Measurements from ENCODE around the gene CUL1. TPM values are rescaled to one million over a fixed set of nuclear protein-coding genes. Genes with fewer than 3 reads are reported as not detected.
A peak's percentile ranks its signal among the peaks of the same experiment; 100 is the strongest.

CUL1 gene
- total RNA-seq, 1 donor from 2014 or later = 56.9 TPM

GRCh38 chr7:148699024-148699781, 500 bp downstream of the CUL1 start:
- ChIA-PET CTCF (interaction anchor here (0.7 to 1.0 kb wide), 2 partner anchors 124 to 288 kb away, joined by 3 to 4 read pairs; no protein-coding TSS in a partner anchor), POLR2A (interaction anchor here (0.7 to 1.9 kb wide), 14 partner anchors 13 to 1139 kb away, joined by 3 to 22 read pairs (median 5); partner anchors contain the start of genes EZH2, ZNF398 and ZNF862)
- peak overlapping the region; percentile 85 for H3K4me3 Mint-ChIP-seq
- no peak for DNase-seq
- peaks cover 9% of the 10 kb centered on the region for H3K36me3 Mint-ChIP-seq (ENCODE audit: low read depth)
- peaks cover 52% of the 10 kb centered on the region for H3K4me1 Mint-ChIP-seq
- TF ChIP-seq CTCF (IDR thresholded peaks at IDR 0.05) = no peak
- H3K27me3 Mint-ChIP-seq = no peaks in the 10 kb centered on the region
- ATAC-seq (ENCODE audit: low read depth) = peak; percentile 40
- intact Hi-C loops (cut with micrococcal nuclease) = loop anchor here (1.0 to 10.0 kb wide), 8 partner anchors 67 to 926 kb away; partner anchors contain the start of genes ZNF398, ZNF746 and ZNF786
- no peaks in the 10 kb centered on the region for H3K9me3 Mint-ChIP-seq
- peak overlapping the region; percentile 84 for H3K27ac Mint-ChIP-seq

- CTCF ChIA-PET = no interaction called here
- Mint-ChIP-seq H3K4me1 (peaks cover 57% of the 10 kb centered on the region), H3K27ac (peak overlapping the region; percentile 82), H3K27me3 (no peaks in the 10 kb centered on the region), H3K36me3 (ENCODE audit: low read depth) (peaks cover 9% of the 10 kb centered on the region), H3K9me3 (no peaks in the 10 kb centered on the region), H3K4me3 (peak overlapping the region; percentile 85)
- ATAC-seq (ENCODE audit: low read depth) = no peak
- intact Hi-C loops (cut with micrococcal nuclease) = loop anchor here (1.0 to 10.0 kb wide), 10 partner anchors 21 to 925 kb away; partner anchors contain the start of genes ZNF398, ZNF746 and ZNF786
- TF ChIP-seq CTCF (IDR thresholded peaks at IDR 0.05) = no peak
- DNase-seq = no peak
- POLR2A ChIA-PET = interaction anchor here (1.4 to 1.9 kb wide), 2 partner anchors 21 to 242 kb away, joined by 5 to 20 read pairs; no protein-coding TSS in a partner anchor
Observed at GRCh38 chr7:148699782-148700629, 1.3 kb downstream of the CUL1 start.

GRCh38 chr7:148700661-148701064, 2.0 kb downstream of the CUL1 start:
- Mint-ChIP-seq H3K36me3 (ENCODE audit: low read depth) (peaks cover 9% of the 10 kb centered on the region), H3K4me1 (peaks cover 62% of the 10 kb centered on the region), H3K27ac (peak overlapping the region; percentile 82), H3K9me3 (no peaks in the 10 kb centered on the region), H3K4me3 (peak overlapping the region; percentile 85), H3K27me3 (no peaks in the 10 kb centered on the region)
- DNase-seq (no peak), ATAC-seq (ENCODE audit: low read depth) (no peak)
- intact Hi-C loops (cut with micrococcal nuclease) = loop anchor here (2.0 to 5.0 kb wide), 2 partner anchors 20 to 47 kb away; no protein-coding TSS in a partner anchor
- ChIA-PET POLR2A (interaction anchor here (1.0 kb wide), 1 partner anchor 30 kb away, joined by 3 read pairs; no protein-coding TSS in a partner anchor), CTCF (no interaction called here)
- TF ChIP-seq CTCF (IDR thresholded peaks at IDR 0.05) = no peak

- intact Hi-C loops (cut with micrococcal nuclease) = loop anchor here (2.0 to 5.0 kb wide), 2 partner anchors 19 to 46 kb away; no protein-coding TSS in a partner anchor
- H3K27ac Mint-ChIP-seq = no peak overlapping the region
- POLR2A ChIA-PET = interaction anchor here (1.0 kb wide), 1 partner anchor 29 kb away, joined by 3 read pairs; no protein-coding TSS in a partner anchor
Observed at GRCh38 chr7:148701414-148701813, 2.7 kb downstream of the CUL1 start.

More at GRCh38 chr7:148701414-148701813, 2.7 kb downstream of the CUL1 start:
- CTCF ChIA-PET = no interaction called here
- DNase-seq = no peak
- H3K4me3 Mint-ChIP-seq = peak overlapping the region; percentile 85
- H3K36me3 Mint-ChIP-seq (ENCODE audit: low read depth) = peaks cover 9% of the 10 kb centered on the region
- peaks cover 69% of the 10 kb centered on the region for H3K4me1 Mint-ChIP-seq
- no peak for ATAC-seq (ENCODE audit: low read depth)
- TF ChIP-seq CTCF (IDR thresholded peaks at IDR 0.05) = no peak
- H3K9me3 Mint-ChIP-seq = no peaks in the 10 kb centered on the region
- H3K27me3 Mint-ChIP-seq = no peaks in the 10 kb centered on the region

Data from activated B cell treated with CpG ODN at 0.5 μM for 24 hours (primary cell).